SIG-M5 treated with dmso at 0.1 percent for 504 hours (cell line): ENCODE results near the gene ANO1.
"Not testable (repeated sequence)": the region's sequence is repeated elsewhere in the genome, so short reads cannot be mapped to it uniquely, and the experiment has no call there.

ENCODE experiments used
- DNase-seq: peaks from one replicate; lab custom pipeline; 2025; ENCODE audit not compliant: unreplicated experiment; lab: John Stamatoyannopoulos, UW

ANO1 gene

DNA sequence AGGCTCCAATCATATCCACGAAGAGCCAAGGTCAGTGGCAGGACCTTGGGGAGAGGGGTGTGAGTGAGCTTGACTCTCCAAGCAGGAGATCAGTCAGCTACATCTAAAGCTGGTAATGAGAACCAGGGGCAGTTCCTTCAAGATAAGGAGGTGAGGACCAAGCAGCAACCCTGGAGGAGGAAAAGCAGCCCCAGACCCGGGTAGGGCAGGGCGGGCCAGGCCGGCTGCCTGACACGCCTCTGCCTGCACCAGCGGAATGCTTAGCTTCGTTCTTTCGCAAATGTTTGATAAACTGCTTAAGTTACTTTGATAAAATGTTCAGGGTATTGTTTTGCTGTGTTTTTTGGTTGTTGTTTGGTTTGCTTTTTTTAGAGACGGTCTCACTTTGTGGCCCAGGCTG lies 106.3 kb downstream of the ANO1 start:
- no peak for DNase-seq

DNA sequence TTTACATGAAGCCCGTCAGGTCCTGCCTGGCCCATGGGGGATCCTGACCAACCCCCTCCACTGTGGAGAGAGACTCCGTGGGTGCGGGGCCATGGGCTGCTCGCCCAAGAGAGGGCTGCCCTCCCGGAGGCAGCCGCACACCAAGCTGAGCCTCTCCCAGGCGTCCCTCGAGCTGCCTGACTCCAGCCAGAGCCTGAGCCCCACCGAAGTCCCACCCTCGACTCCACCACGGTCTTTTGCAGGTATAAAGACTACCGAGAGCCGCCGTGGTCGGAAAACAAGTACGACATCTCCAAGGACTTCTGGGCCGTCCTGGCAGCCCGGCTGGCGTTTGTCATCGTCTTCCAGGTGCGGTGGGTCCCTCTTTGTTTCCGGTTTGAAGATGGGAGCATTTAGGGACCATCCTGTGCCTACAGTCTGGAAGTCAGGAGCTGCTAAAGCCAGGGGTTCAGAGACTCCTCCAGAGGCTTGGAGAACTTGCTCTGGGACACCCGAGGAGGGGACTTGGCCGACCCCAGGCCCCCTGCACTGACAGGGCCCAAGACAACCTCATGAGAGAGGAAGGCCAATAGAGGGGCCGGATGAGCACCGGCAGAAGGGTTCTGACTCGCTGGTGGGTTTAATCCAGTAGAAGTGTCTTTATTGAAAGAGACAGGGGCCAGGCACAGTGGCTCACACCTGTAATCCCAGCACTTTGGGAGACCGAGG lies 107.4 kb downstream of the ANO1 start:
- no peak for DNase-seq

DNA sequence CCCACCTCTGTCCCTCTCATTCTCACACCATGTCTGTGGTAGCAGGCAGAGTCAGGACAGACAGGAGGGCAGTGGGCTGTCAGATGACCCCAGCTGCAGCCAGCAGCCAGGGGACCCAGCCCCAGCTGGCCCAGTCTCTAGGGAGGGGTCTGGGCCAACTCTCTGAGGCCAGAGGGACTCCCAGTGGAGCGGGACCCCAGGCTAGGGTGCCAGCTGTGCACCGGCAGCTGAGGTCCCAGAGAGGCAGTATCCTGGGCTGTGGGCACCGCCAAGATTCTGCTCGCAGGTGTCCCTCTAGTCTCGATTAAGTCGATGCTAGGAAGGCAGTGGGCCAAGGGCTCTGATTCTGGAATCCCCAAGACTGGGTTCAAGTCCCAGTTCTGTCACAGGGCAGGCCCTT lies 108.3 kb downstream of the ANO1 start:
- DNase-seq, result no peak

DNA sequence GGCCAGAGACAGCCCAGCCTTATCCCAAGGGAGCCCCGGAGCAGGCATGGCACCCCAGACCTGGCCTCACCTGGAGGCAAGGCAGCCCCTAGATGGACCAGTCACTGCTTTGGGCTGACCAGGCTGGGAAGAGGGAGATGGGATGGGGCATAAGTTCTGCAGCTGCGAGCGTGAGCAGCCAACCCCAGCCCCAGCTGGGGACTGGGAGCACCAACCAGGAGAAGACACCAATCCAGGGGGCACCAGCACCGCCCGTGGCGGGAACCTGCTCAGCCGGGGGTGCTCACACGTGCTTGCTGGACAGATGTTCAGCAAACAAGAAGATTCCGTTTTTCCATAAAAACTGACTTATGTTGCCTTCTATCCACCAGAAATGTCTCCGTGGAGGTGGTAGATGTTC lies 108.8 kb downstream of the ANO1 start:
- no peak for DNase-seq

DNA sequence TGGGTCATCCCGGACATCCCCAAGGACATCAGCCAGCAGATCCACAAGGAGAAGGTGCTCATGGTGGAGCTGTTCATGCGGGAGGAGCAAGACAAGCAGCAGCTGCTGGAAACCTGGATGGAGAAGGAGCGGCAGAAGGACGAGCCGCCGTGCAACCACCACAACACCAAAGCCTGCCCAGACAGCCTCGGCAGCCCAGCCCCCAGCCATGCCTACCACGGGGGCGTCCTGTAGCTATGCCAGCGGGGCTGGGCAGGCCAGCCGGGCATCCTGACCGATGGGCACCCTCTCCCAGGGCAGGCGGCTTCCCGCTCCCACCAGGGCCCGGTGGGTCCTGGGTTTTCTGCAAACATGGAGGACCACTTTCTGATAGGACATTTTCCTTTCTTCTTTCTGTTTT lies 109.7 kb downstream of the ANO1 start:
- DNase-seq, result no peak

DNA sequence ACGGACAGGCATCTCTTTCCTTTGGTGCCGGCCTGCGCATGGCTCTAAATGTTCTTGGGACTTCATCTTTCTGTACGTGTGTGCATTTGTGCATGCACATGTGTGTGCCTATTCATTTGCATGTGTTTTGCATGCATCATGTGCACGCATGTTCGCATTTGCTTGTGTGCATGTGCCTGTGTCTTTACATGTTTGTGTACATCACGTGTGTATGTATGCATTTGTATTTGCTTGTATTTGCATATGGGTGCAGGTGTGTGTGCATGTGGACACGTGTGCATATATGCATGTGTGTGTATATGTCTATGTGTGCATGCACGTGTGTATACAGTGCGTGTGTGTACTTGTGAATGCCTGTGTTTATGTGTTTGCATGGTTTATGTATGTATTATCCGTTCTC lies 111.5 kb downstream of the ANO1 start:
- DNase-seq, result no peak

DNA sequence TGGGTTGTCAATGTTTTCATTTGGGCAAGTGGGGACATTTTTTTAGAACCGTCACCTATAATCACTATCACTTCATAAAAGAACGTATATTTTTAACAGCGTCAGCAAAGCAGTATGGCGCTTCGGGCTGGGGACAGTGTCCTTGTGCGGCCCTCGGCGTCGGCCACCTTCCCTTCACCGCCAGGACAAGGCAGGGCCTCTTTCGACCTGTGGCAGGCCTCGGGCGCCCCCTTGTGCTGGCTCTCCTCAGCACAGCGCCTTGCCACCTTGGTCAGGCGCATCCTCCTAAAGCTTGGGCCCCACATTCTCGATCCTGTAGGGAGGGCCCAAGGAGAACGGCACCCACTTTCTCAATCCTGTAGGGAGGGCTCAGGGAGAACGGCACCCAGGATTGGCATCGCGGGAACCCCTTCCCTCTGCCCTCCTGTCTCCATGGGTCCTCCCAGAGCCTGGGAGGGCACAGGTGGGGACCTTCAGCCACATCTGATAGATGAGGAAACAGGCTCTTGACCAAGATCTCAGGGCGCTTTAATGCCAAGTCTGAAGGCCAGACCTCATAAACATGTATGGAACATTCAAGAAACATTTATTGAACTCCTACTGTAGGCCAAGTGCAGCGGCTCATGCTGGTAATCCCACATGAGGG lies 113.5 kb downstream of the ANO1 start:
- peak; percentile 6 for DNase-seq

DNA sequence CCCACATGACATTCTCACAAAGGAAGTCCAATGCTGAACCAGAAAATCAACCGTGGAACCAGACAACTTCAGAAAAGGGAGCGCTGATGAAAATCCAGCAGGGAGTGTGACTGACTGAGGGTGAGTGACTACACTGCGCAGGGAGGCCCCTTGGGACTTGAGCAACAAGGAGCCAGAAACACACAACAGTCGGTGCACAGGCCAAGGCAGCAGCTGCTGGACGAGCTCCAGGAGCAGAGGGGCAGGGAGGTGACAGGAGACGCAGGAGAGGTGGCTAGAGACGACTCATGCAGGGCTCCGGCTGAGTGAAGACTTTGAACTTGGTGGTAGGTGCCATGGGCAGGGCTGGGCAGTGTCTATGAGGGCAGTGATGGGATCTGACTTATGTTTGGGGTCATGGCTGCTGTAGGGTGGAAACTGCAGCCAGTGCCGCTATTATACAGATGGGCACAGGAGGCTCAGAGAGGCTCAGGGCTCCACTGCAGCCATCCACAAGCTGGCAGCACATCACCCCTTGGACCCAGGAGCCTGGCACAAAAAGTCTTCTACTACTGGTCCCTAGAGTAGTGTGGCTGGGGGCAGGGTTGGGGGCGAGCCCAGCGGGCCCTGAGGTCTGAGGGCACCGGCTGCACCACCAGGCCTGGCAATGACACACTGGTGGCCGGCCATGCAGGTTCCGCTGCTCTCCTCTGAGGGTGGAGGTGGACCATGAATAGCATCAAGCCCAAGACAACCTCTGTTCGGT lies 114.7 kb downstream of the ANO1 start:
- no peak for DNase-seq

DNA sequence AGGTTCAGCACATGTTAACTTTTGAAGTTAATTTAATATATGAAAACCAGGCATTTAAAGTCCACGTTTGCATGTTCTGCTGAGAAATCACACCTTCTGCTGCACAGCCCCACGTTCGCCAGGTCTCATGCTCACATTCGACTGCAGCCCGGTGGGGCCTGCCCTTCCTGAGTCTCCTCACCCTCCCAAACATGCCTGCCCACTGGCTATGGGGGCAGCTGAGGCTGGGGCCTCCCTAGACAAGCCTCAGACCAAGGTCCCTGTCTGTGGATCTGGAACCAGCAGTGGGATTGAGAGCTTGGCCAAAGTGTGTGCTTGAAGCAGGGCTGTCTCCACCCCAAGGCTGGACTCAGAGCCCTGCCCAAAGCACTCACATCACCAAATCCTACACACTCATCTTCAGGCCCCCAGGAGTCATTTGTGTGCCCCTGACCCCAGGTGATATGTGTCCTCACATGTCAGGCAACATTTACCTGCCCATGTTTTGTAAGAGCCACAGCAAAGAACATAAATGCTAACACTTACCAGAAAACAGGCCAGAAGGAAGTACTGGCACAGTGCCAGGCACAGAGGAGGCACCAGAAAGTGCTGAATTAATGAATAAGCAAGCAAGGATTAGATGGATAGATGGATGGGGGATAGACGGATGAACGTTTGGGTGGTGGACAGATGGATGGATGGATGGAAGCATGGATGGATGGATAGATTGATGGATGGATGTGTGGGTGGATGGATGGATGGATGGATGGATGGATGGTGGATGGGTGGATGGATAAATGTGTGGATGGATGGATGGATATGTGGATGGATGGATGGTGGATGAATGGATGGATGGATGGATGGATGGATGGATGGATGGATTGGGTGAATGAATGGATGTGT lies 115.5 kb downstream of the ANO1 start:
- no peak for DNase-seq

DNA sequence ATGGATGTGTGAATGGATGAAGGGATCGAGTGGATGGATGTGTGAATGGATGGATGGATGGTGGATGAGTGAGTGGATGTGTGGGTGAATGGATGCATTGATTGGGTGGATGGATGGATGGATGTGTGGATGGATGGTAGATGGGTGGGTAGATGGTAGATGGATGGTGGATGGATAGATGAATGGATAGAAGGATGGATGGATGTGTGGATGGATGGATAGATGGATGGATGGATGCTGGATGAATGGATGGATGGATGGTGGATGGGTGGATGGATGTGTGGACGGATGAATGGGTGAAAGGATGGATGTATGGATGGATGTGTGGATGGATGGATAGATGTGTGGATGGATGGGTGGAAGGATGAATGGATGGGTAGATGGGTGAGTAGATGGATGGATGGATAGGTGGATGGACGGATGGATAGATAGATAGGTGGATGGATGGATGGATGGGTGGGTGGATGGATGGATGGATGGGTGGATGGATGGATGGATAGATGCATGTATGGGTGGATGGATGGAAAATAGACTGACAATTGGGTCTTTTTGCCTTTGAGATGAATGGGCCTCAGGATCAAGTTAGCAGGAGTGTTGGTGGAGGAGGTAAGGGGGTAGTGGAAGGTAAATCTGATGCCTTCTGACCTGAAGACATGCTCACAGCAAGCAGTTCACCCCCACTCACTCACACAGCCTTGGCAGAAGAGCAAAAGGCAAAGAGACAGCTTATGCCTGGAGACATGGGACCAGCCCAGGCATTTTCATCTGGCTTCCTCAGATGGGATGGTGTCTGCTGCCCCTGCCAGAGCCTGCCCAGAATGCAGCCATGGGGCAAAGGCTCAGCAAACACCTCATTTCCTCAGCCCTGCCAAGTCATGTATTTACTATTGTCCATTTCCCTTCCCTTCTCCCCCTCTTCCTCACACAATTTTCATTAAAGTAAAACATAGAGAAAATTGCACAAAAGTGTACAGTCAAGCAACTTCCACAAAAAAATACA lies 117.0 kb downstream of the ANO1 start:
- no peak for DNase-seq

DNA sequence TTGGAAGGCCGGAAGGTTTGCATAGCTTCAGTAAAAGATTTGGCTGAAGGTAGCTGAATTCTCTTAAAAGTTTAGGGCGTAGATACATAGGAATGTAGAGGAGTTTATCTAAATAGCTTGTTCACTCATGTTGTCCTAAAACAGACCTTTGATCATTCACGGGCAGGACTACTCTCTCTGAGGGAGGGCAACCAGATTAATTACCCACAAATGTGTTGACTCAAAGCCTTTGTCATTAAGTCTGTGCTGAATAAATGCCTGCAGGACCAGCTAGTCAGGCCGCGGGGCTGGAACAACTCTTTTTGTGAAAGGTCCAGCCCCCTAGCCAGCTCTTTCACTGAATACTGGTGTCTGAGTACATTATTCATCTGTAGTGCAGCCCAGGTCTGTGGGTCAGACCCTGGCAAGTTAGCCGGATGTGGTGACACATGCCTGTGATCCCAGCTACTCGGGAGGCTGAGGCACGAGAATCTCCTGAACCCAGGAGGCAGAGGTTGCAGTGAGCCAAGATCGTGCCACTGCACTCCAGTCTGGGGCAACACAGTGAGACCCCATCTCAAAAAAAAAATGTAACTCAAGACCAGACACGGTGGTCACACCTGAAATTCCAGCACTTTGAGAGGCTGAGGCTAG lies 122.2 kb downstream of the ANO1 start:
- DNase-seq, result no peak

DNA sequence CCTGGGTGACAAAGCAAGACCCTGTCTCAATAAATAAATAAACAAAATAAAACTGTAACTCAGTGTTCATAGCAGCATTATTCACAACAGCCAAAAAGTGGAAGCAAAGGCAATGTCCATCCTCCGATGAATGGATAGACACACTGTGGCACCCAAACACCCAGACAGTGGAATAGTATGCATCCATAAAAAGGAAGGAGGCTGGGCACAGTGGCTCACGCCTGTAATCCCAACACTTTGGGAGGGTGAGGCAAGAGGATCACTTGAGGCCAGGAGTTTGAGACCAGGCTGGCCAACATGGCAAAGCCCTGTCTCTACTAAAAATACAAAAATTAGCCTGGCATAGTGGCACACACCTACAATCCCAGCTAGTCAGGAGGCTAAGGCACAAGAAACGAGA lies 122.9 kb downstream of the ANO1 start:
- DNase-seq, result not testable (repeated sequence)

DNA sequence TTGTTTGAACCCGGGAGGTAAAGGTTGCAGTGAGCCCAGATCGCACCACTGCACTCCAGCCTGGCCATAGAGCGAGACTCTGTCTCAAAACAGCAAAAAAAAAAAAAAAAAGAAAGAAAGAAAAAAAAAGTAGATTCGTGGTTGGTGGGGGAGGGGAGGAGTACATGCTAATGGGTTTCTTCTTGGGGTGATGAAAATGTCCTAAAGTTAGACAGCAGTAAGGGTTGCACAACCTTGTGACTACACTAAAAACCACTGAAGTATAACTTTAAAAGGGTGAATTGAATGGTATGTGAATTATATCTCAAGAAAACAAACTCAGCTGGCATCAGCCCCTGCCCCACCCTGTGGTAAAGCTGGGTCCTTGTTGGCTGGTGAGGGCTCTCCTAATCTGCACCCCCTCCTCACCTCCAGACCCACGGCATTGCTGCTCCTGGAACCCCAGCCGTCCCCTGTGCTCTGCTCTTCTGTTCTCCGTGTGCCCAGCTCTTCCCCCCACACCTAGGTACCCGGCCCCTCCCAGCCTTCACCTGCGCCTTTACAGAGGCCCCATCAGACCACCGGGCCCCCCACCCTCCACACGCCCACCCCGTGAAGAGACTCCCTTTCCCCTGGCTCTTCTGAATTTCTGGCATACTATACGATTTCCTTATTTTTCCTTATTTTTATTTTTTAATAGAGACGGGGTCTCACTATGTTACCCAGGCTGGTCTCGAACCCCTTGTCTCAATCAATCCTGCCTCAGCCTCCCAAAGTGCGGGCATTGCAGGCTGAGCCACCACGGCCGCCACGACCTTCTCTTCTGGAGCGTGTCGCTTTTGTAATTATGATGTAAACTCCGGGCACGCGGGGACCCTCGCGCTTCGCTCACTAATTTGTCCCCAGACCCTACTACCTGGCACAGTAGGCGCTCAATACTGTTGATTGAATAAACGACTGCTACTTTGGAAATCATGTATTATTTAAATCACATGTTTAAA lies 124.1 kb downstream of the ANO1 start:
- peak; percentile 81 for DNase-seq

DNA sequence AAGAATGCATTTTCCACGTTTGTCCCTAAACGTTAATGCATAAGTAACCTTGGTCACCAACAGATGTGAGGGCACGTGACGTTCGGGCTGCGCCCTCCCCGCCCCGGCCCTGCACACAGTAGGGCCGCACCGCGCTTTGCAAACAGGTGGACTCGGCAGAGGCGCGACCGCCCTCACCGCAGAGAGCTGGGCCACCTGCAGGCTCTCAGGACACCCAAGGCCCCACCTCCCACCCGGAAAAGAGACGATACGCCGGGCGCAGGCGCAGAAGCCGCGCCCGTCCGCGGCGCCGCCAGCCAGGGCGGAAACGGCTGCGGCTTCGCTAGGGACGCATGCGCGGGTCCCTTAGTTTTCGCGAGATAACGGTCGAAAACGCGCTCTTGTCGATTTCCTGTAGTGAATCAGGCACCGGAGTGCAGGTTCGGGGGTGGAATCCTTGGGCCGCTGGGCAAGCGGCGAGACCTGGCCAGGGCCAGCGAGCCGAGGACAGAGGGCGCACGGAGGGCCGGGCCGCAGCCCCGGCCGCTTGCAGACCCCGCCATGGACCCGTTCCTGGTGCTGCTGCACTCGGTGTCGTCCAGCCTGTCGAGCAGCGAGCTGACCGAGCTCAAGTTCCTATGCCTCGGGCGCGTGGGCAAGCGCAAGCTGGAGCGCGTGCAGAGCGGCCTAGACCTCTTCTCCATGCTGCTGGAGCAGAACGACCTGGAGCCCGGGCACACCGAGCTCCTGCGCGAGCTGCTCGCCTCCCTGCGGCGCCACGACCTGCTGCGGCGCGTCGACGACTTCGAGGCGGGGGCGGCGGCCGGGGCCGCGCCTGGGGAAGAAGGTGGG lies 125.0 kb downstream of the ANO1 start, which contains the start of gene FADD:
Gene FADD, plus strand, starts transcription at position 377 of the 831 bp plus-strand sequence. Its CDS starts 164 bp downstream, at position 541.
- DNase-seq, result peak; percentile 85

DNA sequence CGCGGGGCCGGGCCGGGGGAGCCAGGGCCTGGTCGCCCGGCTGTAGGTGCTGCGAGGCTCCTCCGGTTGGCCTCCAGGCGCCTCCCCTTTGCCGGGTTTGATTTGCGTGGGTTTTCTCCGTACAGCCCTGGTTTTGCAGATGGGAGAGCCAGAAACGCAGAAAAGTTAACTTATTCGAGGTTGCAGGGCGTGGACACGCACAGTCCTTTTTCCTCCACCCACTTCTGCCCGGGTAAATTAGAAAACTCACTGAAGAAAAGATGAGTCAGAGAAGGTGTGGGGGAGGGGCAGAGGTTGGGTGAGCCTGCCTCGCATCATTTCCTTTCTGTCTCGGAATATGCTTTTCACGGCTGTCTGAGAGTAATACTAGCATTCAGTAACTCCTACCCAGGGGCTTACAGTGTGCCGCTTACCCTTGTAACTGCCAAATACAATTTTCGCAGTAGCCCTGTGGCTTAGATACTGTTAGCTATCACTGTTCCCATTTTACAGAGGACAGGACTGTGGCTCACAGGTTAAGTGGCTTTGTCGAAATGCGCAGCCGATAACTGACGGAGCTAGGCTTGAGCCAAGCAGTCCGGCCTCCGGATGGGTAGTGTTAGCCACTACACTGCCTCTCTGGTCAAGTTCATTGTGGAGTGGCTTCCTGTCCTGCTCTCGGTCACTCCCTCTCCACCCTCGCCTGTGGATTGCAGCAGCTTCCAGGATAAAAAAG lies 125.8 kb downstream of the ANO1 start:
- DNase-seq, result peak; percentile 85

DNA sequence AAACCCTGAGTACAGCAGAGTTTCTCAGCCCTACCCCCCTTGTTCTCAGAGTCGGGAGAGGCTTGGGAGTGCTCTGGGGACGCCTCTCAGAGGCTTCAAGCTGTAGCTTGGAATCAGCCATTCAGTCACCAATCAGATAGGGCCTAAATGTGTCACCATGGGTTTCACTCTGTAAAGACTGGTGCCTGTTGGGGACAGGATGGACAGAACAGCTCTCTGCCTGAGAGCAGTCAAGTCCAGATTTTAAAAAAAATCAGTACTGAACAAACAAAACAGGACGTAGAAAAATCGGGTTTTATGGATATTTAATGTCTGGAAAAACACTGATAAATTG lies 126.3 kb downstream of the ANO1 start:
- DNase-seq, result no peak
